RWPE2 (cell line): ENCODE measurements around the gene ADAP1.

ENCODE experiments used
- ATAC-seq: fragments of 200-7000 bp; cut with Tn5 transposase; 3 replicates; pipeline ENCODE4 v1.9.1; 2021; ENCODE audit warnings: low read depth
- DNase-seq: peaks from one replicate; pipeline ENCODE4 v3.0.0-alpha.2; 2020; ENCODE audit warnings: low spot score
- H3K27ac ChIP-seq: fragments of 450-650 bp; 2 replicates; pipeline ENCODE4 v1.5.1; 2017; ENCODE audit warnings: mild to moderate bottlenecking; ENCODE audit not compliant: poor library complexity, severe bottlenecking
- H3K27me3 ChIP-seq: fragments of 250-450 bp; sonication (Bioruptor Pico); 2 replicates; pipeline ENCODE4 v1.5.1; 2021; ENCODE audit warnings: mild to moderate bottlenecking, moderate library complexity; ENCODE audit not compliant: insufficient read depth, poor library complexity, severe bottlenecking
- H3K36me3 ChIP-seq: fragments of 250-450 bp; sonication (Bioruptor Pico); 2 replicates; pipeline ENCODE4 v1.5.1; 2020; ENCODE audit warnings: low read depth, mild to moderate bottlenecking, moderate library complexity
- H3K4me1 ChIP-seq: fragments of 250-450 bp; sonication (Bioruptor Pico); 2 replicates; pipeline ENCODE4 v1.5.1; 2021; ENCODE audit warnings: mild to moderate bottlenecking, moderate library complexity; ENCODE audit not compliant: insufficient read depth, poor library complexity, severe bottlenecking
- H3K4me3 ChIP-seq: fragments of 250-450 bp; sonication (Bioruptor Pico); 2 replicates; pipeline ENCODE4 v1.5.1; 2021; ENCODE audit warnings: mild to moderate bottlenecking, moderate library complexity; ENCODE audit not compliant: severe bottlenecking
- H3K9me3 ChIP-seq: fragments of 250-450 bp; sonication (Bioruptor Pico); 2 replicates; pipeline ENCODE4 v1.5.1; 2021; ENCODE audit warnings: mild to moderate bottlenecking, moderate library complexity; ENCODE audit not compliant: severe bottlenecking
- TF ChIP-seq, protein P1 (sequence below): fragments of 450-650 bp; IDR thresholded peaks from one replicate; pipeline ENCODE4 v1.5.1; 2017; ENCODE audit warnings: mild to moderate bottlenecking, moderate library complexity; ENCODE audit not compliant: poor library complexity, severe bottlenecking

The ADAP1 gene

DNA sequence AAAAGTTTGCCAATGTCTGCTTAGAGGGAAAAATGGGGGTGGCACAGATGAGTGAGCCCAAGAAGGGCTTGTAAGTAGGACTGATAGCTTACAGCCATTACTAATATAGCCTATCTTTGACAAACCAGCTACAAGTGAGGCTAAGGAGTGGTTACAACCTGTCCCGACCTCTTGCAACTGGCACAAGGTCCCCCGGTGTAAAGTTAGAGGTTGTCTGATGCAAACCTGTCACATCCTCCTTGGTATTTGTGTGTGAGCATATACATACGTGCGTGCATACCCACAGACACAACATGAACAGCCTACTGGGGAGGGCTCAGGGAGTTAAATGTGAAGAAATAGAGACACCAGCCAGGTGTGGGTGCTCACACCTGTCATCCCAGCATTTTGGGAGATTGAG is 14.6 kb downstream of the ADAP1 start:
- Histone ChIP-seq H3K4me1 (peaks cover 7% of the 10 kb centered on the region), H3K27me3 (no peaks in the 10 kb centered on the region), H3K4me3 (no peak overlapping the region), H3K27ac (no peak overlapping the region), H3K9me3 (peaks cover 3% of the 10 kb centered on the region), H3K36me3 (peaks cover 5% of the 10 kb centered on the region; the same call in 1 of the 2 replicates)
- ATAC-seq, result no peak
- TF ChIP-seq, protein P1, sequence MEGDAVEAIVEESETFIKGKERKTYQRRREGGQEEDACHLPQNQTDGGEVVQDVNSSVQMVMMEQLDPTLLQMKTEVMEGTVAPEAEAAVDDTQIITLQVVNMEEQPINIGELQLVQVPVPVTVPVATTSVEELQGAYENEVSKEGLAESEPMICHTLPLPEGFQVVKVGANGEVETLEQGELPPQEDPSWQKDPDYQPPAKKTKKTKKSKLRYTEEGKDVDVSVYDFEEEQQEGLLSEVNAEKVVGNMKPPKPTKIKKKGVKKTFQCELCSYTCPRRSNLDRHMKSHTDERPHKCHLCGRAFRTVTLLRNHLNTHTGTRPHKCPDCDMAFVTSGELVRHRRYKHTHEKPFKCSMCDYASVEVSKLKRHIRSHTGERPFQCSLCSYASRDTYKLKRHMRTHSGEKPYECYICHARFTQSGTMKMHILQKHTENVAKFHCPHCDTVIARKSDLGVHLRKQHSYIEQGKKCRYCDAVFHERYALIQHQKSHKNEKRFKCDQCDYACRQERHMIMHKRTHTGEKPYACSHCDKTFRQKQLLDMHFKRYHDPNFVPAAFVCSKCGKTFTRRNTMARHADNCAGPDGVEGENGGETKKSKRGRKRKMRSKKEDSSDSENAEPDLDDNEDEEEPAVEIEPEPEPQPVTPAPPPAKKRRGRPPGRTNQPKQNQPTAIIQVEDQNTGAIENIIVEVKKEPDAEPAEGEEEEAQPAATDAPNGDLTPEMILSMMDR, result no peak
- peak; percentile 6 for DNase-seq

DNA sequence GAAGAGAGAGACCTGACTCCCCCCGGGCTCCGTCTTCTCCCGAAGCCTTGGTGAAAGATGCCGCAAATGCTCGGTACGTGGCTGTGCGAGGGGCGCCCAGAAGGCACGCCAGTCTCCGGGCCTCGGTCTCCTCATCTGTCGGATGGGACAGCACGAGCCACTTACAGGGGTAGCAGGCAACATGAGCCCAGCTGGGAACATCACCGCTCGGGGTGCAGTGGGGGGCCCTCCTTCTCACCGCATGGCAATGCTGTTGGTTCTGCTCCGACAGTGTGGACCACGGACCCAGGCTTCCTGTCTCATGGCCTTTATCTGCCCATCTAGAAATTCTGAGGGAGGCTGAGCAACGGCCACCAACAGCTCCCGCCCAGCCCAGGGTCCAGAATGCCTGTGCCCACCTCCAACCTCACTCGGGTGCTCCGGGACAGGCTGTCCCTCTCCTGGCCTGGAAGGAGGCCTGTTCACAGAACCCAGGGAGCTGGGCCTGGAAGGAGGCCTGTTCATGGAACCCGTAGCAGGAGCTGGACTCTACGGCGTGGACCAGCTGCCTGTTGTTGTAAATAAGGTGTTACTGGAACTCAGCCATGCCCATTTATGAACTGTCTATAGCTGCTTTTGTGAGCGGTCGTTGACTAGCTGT is 15.8 kb downstream of the ADAP1 start:
- H3K9me3 ChIP-seq, result peaks cover 3% of the 10 kb centered on the region
- no peak overlapping the region for H3K27ac ChIP-seq
- no peaks in the 10 kb centered on the region for H3K27me3 ChIP-seq
- TF ChIP-seq, protein P1, result no peak
- no peaks in the 10 kb centered on the region for H3K4me1 ChIP-seq
- no peak for ATAC-seq
- H3K36me3 ChIP-seq, result no peaks in the 10 kb centered on the region
- DNase-seq, result peak; percentile 47
- no peak overlapping the region for H3K4me3 ChIP-seq

DNA sequence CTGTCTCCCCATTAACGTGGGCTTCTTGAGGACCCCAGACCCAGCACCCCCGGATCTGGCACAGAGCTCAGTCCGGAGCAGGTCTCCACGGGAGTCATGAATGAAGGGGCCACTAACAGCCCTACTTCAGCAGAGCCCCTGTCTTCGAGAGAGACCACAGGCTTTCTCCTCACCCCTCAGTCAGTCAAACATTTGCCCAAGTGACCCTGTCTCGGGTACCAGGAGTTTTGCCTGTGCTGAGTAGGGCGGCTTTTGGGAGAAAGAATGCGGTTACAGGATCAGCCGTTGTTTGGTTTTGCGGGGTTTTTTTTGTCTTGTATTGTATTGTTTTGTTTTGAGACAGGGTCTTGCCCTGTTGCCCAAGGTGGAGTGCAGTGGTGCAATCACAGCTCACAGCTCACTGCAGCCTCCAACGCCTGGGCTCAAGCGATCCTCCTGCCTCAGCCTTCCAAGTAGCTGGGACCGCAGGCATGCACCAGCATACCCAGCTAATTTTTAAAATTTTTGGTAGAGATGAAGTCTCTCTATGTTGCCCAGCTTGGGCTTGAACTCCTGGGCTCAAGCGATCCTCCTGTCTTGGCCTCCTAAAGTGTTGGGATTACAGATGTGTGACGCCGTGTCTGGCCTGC is 16.5 kb downstream of the ADAP1 start:
- H3K36me3 ChIP-seq, result no peaks in the 10 kb centered on the region
- no peaks in the 10 kb centered on the region for H3K4me1 ChIP-seq
- H3K27me3 ChIP-seq, result no peaks in the 10 kb centered on the region
- H3K27ac ChIP-seq, result no peak overlapping the region
- peak; percentile 28 for DNase-seq
- TF ChIP-seq, protein P1, result no peak
- no peak overlapping the region for H3K4me3 ChIP-seq
- no peak for ATAC-seq
- peaks cover 3% of the 10 kb centered on the region for H3K9me3 ChIP-seq

DNA sequence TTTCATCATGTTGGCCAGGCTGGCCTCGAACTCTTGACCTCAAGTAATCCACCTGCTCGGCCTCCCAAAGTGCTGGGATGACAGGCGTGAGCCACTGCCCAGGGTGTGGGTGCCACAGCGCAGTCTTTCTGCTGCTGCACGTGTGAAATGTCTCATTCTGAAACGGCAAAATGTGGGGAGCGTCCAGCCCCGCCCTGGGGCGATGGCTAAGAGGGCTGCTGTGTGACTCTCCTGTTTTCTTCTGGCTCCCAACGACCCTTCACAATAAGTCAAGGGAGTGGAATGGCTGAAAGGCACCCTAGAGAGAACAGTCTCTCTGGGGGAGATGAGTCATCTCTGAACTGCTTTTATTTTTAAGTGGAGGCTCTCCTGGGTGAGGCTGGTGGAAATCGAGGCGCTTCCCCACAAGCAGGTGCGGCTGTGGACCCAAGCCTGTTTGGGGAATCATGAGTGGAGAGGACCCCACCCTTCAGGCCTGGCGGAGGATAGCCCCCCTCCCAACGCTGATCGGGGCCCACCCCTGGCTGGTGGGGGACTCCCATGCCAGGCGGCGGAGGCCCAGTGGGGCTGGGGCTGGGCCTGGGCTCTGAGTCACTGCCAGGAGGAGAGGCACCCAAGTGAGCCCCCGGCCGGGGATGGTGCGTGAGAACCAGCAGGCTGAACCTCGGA is 18.0 kb downstream of the ADAP1 start:
- Histone ChIP-seq H3K36me3 (no peaks in the 10 kb centered on the region), H3K4me1 (no peaks in the 10 kb centered on the region), H3K9me3 (peaks cover 3% of the 10 kb centered on the region), H3K27me3 (no peaks in the 10 kb centered on the region), H3K27ac (no peak overlapping the region), H3K4me3 (no peak overlapping the region)
- TF ChIP-seq, protein P1, result no peak
- peak; percentile 66 for DNase-seq
- peak; percentile 74 for ATAC-seq

DNA sequence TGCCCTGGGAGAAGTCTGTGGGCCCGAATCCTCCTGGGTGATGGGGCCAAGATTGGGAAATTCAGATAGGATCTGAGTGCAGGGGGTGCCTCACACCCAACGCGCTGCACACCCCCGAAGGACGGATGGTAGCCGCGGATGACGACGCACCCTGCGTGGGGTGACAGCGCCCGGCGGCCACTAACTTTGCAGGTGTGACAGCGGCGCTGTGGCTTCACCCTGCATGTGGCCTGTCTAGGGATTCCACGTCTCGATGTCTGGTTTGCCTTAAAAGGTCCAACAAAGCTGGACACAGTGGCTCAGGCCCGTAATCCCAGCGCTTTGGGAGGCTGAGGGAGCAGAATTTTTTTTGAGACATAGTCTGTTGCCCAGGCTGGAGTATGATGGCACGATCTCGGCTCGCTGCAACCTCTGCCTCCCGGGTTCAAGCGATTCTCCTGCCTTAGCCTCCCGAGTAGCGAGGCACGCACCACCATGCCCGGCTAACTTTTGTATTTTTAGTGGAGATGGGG is 18.6 kb downstream of the ADAP1 start:
- no peak overlapping the region for H3K4me3 ChIP-seq
- H3K27ac ChIP-seq, result no peak overlapping the region
- TF ChIP-seq, protein P1, result no peak
- no peak for ATAC-seq
- no peaks in the 10 kb centered on the region for H3K27me3 ChIP-seq
- DNase-seq, result peak; percentile 53
- H3K9me3 ChIP-seq, result no peaks in the 10 kb centered on the region
- no peaks in the 10 kb centered on the region for H3K36me3 ChIP-seq
- H3K4me1 ChIP-seq, result no peaks in the 10 kb centered on the region
